ENCODE results near the gene GUCY2C. TPM values are rescaled to one million over a fixed set of nuclear protein-coding genes. Genes with fewer than 3 reads are reported as not detected.

Gene GUCY2C
- total RNA-seq, 1 experiment from 2014 or later, result 1.9 TPM

GRCh38 chr12:14643251-14643650 is 53.1 kb downstream of the GUCY2C start:
- Mint-ChIP-seq H3K27me3 (ENCODE audit: low read depth) (no peaks in the 10 kb centered on the region), H3K4me1 (no peaks in the 10 kb centered on the region; a peak in 1 of 4 replicates), H3K4me3 (no peak overlapping the region), H3K9me3 (no peaks in the 10 kb centered on the region), H3K36me3 (ENCODE audit: insufficient read depth in 1 of 3, low read depth in 3 of 3) (no peaks in the 10 kb centered on the region), H3K27ac (no peak overlapping the region)
- Histone ChIP-seq H3K79me1 (ENCODE audit: insufficient read depth, low read depth, low read length, poor library complexity, severe bottlenecking) (no peaks in the 10 kb centered on the region), H3K9me3 (ENCODE audit: control insufficient read depth, low read depth, low read length) (no peaks in the 10 kb centered on the region), H3K79me2 (ENCODE audit: insufficient read depth, low read length) (no peaks in the 10 kb centered on the region), H4K91ac (ENCODE audit: insufficient read length, low read depth, low read length) (no peak overlapping the region), H2BK15ac (ENCODE audit: low read depth, low read length) (no peak overlapping the region), H2BK120ac (ENCODE audit: low read depth, low read length, poor library complexity, severe bottlenecking) (no peak overlapping the region), H3K4me1 (ENCODE audit: insufficient read depth, low read length) (no peaks in the 10 kb centered on the region), H3K23ac (ENCODE audit: insufficient read length, low read depth, low read length) (no peak overlapping the region), H3K14ac (ENCODE audit: insufficient read depth, low read length) (no peak overlapping the region), H3K56ac (ENCODE audit: insufficient read length, low read depth, low read length) (no peak overlapping the region), H3K4me2 (ENCODE audit: insufficient read depth, insufficient read length, low read length) (no peak overlapping the region), H3T11ph (ENCODE audit: low read length) (no peak overlapping the region), H3K27me3 (ENCODE audit: insufficient read depth, low read length) (no peaks in the 10 kb centered on the region), H4K20me1 (ENCODE audit: control insufficient read depth, insufficient read depth, insufficient read length) (no peaks in the 10 kb centered on the region), H3K4ac (ENCODE audit: low read depth, low read length) (no peak overlapping the region), H2BK5ac (ENCODE audit: insufficient read length, low read length) (no peak overlapping the region), H2BK20ac (ENCODE audit: low read depth, low read length, poor library complexity, severe bottlenecking) (no peak overlapping the region), H3K18ac (ENCODE audit: insufficient read length, low read depth, low read length) (no peak overlapping the region), H3K27ac (ENCODE audit: insufficient read length, low read depth, low read length) (no peak overlapping the region), H3K23me2 (ENCODE audit: insufficient read length, low read depth, low read length, poor library complexity, severe bottlenecking) (no peaks in the 10 kb centered on the region), H3K9ac (ENCODE audit: extremely low read depth, insufficient read length, low read length) (no peak overlapping the region), H2AFZ (ENCODE audit: low read length) (no peak overlapping the region), H2AK5ac (ENCODE audit: insufficient read length, low read length) (no peak overlapping the region), H4K8ac (replicated peaks; ENCODE audit: insufficient read length, low read depth, low read length) (no peak overlapping the region), H2BK12ac (ENCODE audit: insufficient read length, low read depth, low read length) (no peak overlapping the region), H4K5ac (ENCODE audit: insufficient read length, low read depth, low read length) (no peak overlapping the region)
- WGBS (ENCODE audit: extremely low coverage, insufficient read length, low lambda C conversion rate), result no CpG with 5 or more reads among the region's 5 CpGs
- DNase-seq, result no peak
- no peak for TF ChIP-seq CTCF (conservative IDR thresholded peaks at IDR 0.05)

Data from H9 (cell line).